ENCODE results near the gene FAM210A.
A peak's percentile ranks its signal among the peaks of the same experiment; 100 is the strongest.

Gene FAM210A

DNA sequence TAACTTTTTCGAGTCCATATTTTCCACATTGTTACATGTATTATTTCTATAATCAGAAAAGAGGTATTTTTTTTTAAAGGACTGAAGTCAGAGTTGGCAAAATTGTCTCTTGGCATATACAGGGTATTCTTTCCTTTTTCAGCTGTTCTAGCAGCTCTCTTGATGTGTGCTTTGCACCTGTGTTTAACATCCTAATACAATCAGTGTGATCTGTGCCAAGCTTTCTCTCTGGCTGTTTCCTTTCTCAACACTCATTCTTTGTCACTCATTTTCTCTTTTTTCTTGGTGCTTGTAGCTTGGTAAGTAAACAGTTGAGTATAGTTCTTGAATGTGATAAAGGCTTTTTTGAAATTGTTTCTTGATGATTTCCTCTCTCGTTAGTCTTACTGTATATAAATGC, 9.3 kb upstream of the FAM210A start:
- H3K4me1 ChIP-seq (ENCODE audit: control insufficient read depth, insufficient read depth, low read length), result no peaks in the 10 kb centered on the region
- whole genome bisulfite sequencing (ENCODE audit: insufficient coverage, insufficient read length), result no CpG with 5 or more reads among the region's 2 CpGs

GRCh38 chr18:13730481-13730880, 4.1 kb upstream of the FAM210A start:
- no peak for DNase-seq (ENCODE audit: low read depth, low spot score)
- no peaks in the 10 kb centered on the region for H3K36me3 ChIP-seq (ENCODE audit: control insufficient read depth, insufficient read depth, low read length)
- no CpG with 5 or more reads among the region's 1 CpG for WGBS (ENCODE audit: insufficient coverage, insufficient read length)
- no peaks in the 10 kb centered on the region for H3K27me3 ChIP-seq (ENCODE audit: control insufficient read depth, insufficient read depth, low read length)
- no peaks in the 10 kb centered on the region for H3K4me1 ChIP-seq (ENCODE audit: control insufficient read depth, insufficient read depth, low read length)
- no peak overlapping the region for H3K27ac ChIP-seq (ENCODE audit: low read length)
- H3K4me3 ChIP-seq (ENCODE audit: low read length), result no peak overlapping the region
- no peaks in the 10 kb centered on the region for H3K9me3 ChIP-seq (ENCODE audit: control insufficient read depth, insufficient read depth, low read length)

More for the DNA sequence above, 9.3 kb upstream of the FAM210A start:
- Histone ChIP-seq H3K27me3 (ENCODE audit: control insufficient read depth, insufficient read depth, low read length) (no peaks in the 10 kb centered on the region), H3K27ac (ENCODE audit: low read length) (no peak overlapping the region), H3K36me3 (ENCODE audit: control insufficient read depth, insufficient read depth, low read length) (peaks cover 2% of the 10 kb centered on the region; the same call in 1 of the 2 replicates), H3K9me3 (ENCODE audit: control insufficient read depth, insufficient read depth, low read length) (no peaks in the 10 kb centered on the region), H3K4me3 (ENCODE audit: low read length) (no peak overlapping the region)
- DNase-seq (ENCODE audit: low read depth, low spot score), result no peak

- no peak for DNase-seq (ENCODE audit: low read depth, low spot score)
- no peaks in the 10 kb centered on the region for H3K4me1 ChIP-seq (ENCODE audit: control insufficient read depth, insufficient read depth, low read length)
- WGBS (ENCODE audit: insufficient coverage, insufficient read length), result no CpG with 5 or more reads among the region's 30 CpGs
- no peaks in the 10 kb centered on the region for H3K36me3 ChIP-seq (ENCODE audit: control insufficient read depth, insufficient read depth, low read length)
- H3K4me3 ChIP-seq (ENCODE audit: low read length), result peak overlapping the region; percentile 84
- no peaks in the 10 kb centered on the region for H3K9me3 ChIP-seq (ENCODE audit: control insufficient read depth, insufficient read depth, low read length)
- H3K27ac ChIP-seq (ENCODE audit: low read length), result no peak overlapping the region
- H3K27me3 ChIP-seq (ENCODE audit: control insufficient read depth, insufficient read depth, low read length), result no peaks in the 10 kb centered on the region
Observed at GRCh38 chr18:13726972-13727331, 594 bp upstream of the FAM210A start.

DNA sequence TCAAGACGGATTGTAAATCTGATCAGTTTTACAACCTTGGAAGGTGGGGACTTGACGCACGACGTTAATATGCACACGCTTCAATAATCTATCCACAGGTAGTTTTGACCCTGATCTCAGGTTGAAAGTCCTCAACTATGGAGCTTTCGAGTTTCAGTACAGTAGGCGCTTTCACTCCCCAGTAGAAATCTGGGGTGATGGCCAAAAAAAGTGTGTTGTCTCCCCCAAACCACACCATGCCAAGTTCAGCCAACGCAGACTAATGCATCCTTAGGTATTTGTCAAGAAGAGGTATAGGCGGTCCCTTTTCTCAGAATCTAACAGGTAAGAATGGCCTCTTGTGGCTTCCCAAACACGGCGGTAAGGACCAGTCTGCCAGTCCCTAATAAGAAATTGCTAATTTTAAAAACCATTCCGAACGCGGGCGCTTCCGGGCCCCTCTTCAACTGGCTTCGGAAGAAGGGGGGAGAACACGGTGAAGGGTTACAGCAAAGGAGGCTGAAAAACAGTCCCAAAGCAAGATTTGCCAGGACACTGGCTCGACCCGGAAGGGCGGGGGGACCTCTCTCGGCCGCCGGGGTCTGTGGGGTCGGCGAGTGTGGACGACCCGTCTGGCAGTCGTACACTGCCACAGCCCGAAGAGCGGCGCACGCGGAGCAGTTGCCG, 659 bp downstream of the FAM210A start:
- DNase-seq (ENCODE audit: low read depth, low spot score), result no peak
- WGBS (ENCODE audit: insufficient coverage, insufficient read length), result no CpG with 5 or more reads among the region's 35 CpGs
- H3K27ac ChIP-seq (ENCODE audit: low read length), result no peak overlapping the region

GRCh38 chr18:13720847-13721246, 5.5 kb downstream of the FAM210A start:
- H3K4me1 ChIP-seq (ENCODE audit: control insufficient read depth, insufficient read depth, low read length), result no peaks in the 10 kb centered on the region
- no peak overlapping the region for H3K27ac ChIP-seq (ENCODE audit: low read length)
- H3K4me3 ChIP-seq (ENCODE audit: low read length), result no peak overlapping the region
- H3K9me3 ChIP-seq (ENCODE audit: control insufficient read depth, insufficient read depth, low read length), result no peaks in the 10 kb centered on the region
- WGBS (ENCODE audit: insufficient coverage, insufficient read length), result no CpG with 5 or more reads among the region's 1 CpG
- DNase-seq (ENCODE audit: low read depth, low spot score), result no peak
- no peaks in the 10 kb centered on the region for H3K27me3 ChIP-seq (ENCODE audit: control insufficient read depth, insufficient read depth, low read length)
- no peaks in the 10 kb centered on the region for H3K36me3 ChIP-seq (ENCODE audit: control insufficient read depth, insufficient read depth, low read length)

More for the DNA sequence above, 659 bp downstream of the FAM210A start:
- Histone ChIP-seq H3K4me3 (ENCODE audit: low read length) (peak overlapping the region; percentile 84; the same call in 1 of the 2 replicates), H3K27me3 (ENCODE audit: control insufficient read depth, insufficient read depth, low read length) (no peaks in the 10 kb centered on the region), H3K36me3 (ENCODE audit: control insufficient read depth, insufficient read depth, low read length) (no peaks in the 10 kb centered on the region), H3K9me3 (ENCODE audit: control insufficient read depth, insufficient read depth, low read length) (no peaks in the 10 kb centered on the region), H3K4me1 (ENCODE audit: control insufficient read depth, insufficient read depth, low read length) (no peaks in the 10 kb centered on the region)

- H3K9me3 ChIP-seq (ENCODE audit: control insufficient read depth, insufficient read depth, low read length), result no peaks in the 10 kb centered on the region
- H3K4me1 ChIP-seq (ENCODE audit: control insufficient read depth, insufficient read depth, low read length), result no peaks in the 10 kb centered on the region
- no peak overlapping the region for H3K27ac ChIP-seq (ENCODE audit: low read length)
- H3K4me3 ChIP-seq (ENCODE audit: low read length), result no peak overlapping the region
- no peaks in the 10 kb centered on the region for H3K27me3 ChIP-seq (ENCODE audit: control insufficient read depth, insufficient read depth, low read length)
- WGBS (ENCODE audit: insufficient coverage, insufficient read length), result no CpG with 5 or more reads among the region's 1 CpG
- no peak for DNase-seq (ENCODE audit: low read depth, low spot score)
- no peaks in the 10 kb centered on the region for H3K36me3 ChIP-seq (ENCODE audit: control insufficient read depth, insufficient read depth, low read length)
Observed at GRCh38 chr18:13720123-13720522, 6.2 kb downstream of the FAM210A start.

DNA sequence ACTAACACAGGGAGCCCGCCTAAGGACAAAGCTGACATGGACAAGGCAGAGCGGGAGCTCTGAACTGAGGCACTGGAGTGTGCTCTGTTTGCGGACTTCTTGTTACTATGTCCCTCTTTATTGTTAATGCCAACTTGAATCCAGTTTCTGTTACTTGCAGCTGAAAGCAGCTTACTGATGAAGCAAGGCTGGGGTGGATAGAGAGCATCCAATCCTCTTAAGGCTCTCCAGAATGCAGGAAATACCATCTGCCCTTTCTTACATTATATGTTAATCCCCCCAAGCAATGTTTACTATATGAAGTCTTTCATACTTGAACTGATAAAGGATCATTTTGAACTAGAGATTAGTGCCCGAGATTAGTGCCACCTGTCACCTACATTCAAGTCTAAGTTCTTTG, 9.4 kb downstream of the FAM210A start:
- Histone ChIP-seq H3K27ac (ENCODE audit: low read length) (no peak overlapping the region), H3K9me3 (ENCODE audit: control insufficient read depth, insufficient read depth, low read length) (no peaks in the 10 kb centered on the region), H3K36me3 (ENCODE audit: control insufficient read depth, insufficient read depth, low read length) (no peaks in the 10 kb centered on the region), H3K27me3 (ENCODE audit: control insufficient read depth, insufficient read depth, low read length) (no peaks in the 10 kb centered on the region), H3K4me3 (ENCODE audit: low read length) (no peak overlapping the region), H3K4me1 (ENCODE audit: control insufficient read depth, insufficient read depth, low read length) (peaks cover 1% of the 10 kb centered on the region; the same call in 1 of the 2 replicates)
- DNase-seq (ENCODE audit: low read depth, low spot score), result no peak
- no CpG with 5 or more reads among the region's 4 CpGs for WGBS (ENCODE audit: insufficient coverage, insufficient read length)

DNA sequence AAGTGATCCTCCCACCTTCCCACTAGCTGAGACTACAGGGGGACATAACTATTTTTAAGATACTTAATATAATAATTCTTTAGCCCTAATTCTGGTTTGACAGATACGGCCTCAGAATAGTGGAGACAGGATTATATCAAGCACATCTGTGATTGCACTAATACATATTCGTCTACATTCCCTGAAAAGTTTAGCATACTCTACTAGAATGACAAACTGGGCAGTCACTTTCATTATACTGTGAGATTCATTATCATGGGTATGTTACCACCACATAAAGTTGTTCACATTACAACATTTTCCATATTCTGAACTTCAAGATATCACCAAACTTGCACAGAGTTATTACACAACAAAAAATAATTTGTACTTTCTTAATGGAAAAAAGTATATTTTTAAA, 11.0 kb downstream of the FAM210A start:
- no peak overlapping the region for H3K27ac ChIP-seq (ENCODE audit: low read length)
- DNase-seq (ENCODE audit: low read depth, low spot score), result no peak
- WGBS (ENCODE audit: insufficient coverage, insufficient read length), result no CpG with 5 or more reads among the region's 2 CpGs
- H3K9me3 ChIP-seq (ENCODE audit: control insufficient read depth, insufficient read depth, low read length), result no peaks in the 10 kb centered on the region
- no peaks in the 10 kb centered on the region for H3K36me3 ChIP-seq (ENCODE audit: control insufficient read depth, insufficient read depth, low read length)
- no peak overlapping the region for H3K4me3 ChIP-seq (ENCODE audit: low read length)
- peaks cover 1% of the 10 kb centered on the region; the same call in 1 of the 2 replicates for H3K4me1 ChIP-seq (ENCODE audit: control insufficient read depth, insufficient read depth, low read length)
- H3K27me3 ChIP-seq (ENCODE audit: control insufficient read depth, insufficient read depth, low read length), result no peaks in the 10 kb centered on the region

DNA sequence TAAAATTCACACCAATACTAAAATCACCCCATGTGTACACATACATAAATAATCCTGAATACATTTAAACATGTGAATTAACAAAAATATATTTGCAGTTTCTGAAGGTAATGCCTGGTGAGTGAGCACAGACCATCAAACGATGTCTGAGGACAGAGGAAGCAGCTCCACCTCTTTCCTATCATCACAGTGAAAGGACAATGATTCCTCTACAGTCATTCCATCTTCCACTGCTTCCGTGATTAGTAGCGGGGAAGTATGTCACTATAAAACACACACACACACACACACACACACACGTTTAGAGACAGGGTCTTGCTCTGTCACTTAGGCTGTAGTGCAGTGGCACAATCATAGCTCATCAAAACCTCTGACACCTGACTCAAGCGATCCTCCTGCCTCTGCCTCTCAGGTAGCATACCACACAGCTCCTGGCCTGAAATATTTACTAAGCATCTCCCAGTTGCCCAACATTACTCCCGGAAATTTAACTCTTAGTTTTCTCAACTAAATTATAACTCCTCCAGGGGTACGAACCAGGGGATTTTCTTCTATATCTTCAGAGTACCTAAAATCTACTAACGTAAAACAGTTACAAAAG, 12.8 kb downstream of the FAM210A start:
- Histone ChIP-seq H3K36me3 (ENCODE audit: control insufficient read depth, insufficient read depth, low read length) (no peaks in the 10 kb centered on the region), H3K4me3 (ENCODE audit: low read length) (no peak overlapping the region), H3K27me3 (ENCODE audit: control insufficient read depth, insufficient read depth, low read length) (no peaks in the 10 kb centered on the region), H3K27ac (ENCODE audit: low read length) (no peak overlapping the region), H3K9me3 (ENCODE audit: control insufficient read depth, insufficient read depth, low read length) (no peaks in the 10 kb centered on the region), H3K4me1 (ENCODE audit: control insufficient read depth, insufficient read depth, low read length) (peaks cover 1% of the 10 kb centered on the region; the same call in 1 of the 2 replicates)
- no CpG with 5 or more reads among the region's 8 CpGs for WGBS (ENCODE audit: insufficient coverage, insufficient read length)
- no peak for DNase-seq (ENCODE audit: low read depth, low spot score)

DNA sequence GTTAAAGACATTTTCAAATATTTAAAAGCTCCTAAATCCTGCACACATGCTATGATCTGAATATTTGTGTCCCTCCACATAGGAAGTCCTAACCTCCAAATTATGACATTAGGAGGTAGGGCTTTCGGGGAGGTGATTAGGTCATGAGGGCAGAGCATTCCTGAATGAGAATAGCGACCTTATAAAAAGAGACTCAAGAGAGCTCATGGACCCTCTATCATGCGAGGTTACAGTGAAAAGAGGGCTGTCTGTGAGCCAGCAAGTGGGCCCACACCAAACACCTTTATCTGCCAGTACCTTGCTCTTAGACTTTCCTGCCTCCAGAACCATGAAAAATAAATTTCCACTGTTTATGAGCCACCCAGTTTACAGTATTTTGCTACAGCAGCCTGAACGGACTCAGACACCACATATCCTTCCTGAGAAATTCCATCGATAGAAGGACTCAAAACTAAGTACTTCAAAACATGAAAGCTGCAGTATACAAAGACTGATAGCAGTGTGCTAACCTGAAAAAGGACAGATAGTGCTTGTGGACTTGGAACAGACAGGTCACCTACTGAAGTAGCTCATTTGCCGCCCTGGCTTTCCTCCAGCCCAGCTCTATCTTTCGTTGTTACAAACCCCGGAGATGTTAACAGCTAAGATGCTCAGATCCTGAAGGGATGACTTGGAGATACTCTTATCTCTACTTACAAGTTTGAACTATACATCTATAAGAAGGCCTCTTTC, 13.8 kb downstream of the FAM210A start:
- no peaks in the 10 kb centered on the region for H3K36me3 ChIP-seq (ENCODE audit: control insufficient read depth, insufficient read depth, low read length)
- H3K9me3 ChIP-seq (ENCODE audit: control insufficient read depth, insufficient read depth, low read length), result no peaks in the 10 kb centered on the region
- peaks cover 1% of the 10 kb centered on the region; the same call in 1 of the 2 replicates for H3K4me1 ChIP-seq (ENCODE audit: control insufficient read depth, insufficient read depth, low read length)
- no peak for DNase-seq (ENCODE audit: low read depth, low spot score)
- H3K4me3 ChIP-seq (ENCODE audit: low read length), result no peak overlapping the region
- H3K27me3 ChIP-seq (ENCODE audit: control insufficient read depth, insufficient read depth, low read length), result no peaks in the 10 kb centered on the region
- WGBS (ENCODE audit: insufficient coverage, insufficient read length), result no CpG with 5 or more reads among the region's 8 CpGs
- H3K27ac ChIP-seq (ENCODE audit: low read length), result no peak overlapping the region

Data from iPS DF 6.9 (cell line).